HL-60 (cell line): ENCODE measurements around the gene SEPSECS.

Experiments used
- POLR2AphosphoS5 ChIP-seq: IDR thresholded peaks from 2 replicates; pipeline ENCODE4 v1.6.1; 2012; ENCODE audit warnings: low read depth
- SPI1 ChIP-seq: IDR thresholded peaks from 2 replicates; pipeline ENCODE4 v1.6.1; 2012; ENCODE audit warnings: low read depth, mild to moderate bottlenecking, borderline replicate concordance

GRCh38 chr4:25178838-25179261 lies 18.6 kb upstream of the SEPSECS start:
- TF ChIP-seq POLR2AphosphoS5 = no peak
- no peak for TF ChIP-seq SPI1
